Thyroid gland (tissue), 4 donors: ENCODE measurements around the gene HS6ST3. TPM values are rescaled to one million over a fixed set of nuclear protein-coding genes. Genes with fewer than 3 reads are reported as not detected.

Source experiments
- DNase-seq, 2 donors: peaks; one replicate each; pipeline ENCODE4 v3.0.0-alpha.2; 2019
- H3K27ac ChIP-seq, 3 donors: fragments of 200-600 bp; sonication (generic); 1 replicate in 2 of 3; 2 replicates in 1 of 3; pipeline ENCODE4 v1.5.1; 2016 to 2019; ENCODE audit warnings: mild to moderate bottlenecking in 1 of 3, moderate library complexity in 1 of 3
- H3K27me3 ChIP-seq: fragments of 200-600 bp; sonication (generic); one replicate; pipeline ENCODE4 v1.5.1; 2019
- H3K36me3 ChIP-seq, 2 donors: fragments of 200-600 bp; sonication (generic); one replicate each; pipeline ENCODE4 v1.5.1; 2016 to 2019
- H3K4me1 ChIP-seq, 2 donors: fragments of 200-600 bp; sonication (generic); one replicate each; pipeline ENCODE4 v1.5.1; 2017 to 2019
- H3K4me3 ChIP-seq, 3 donors: fragments of 200-600 bp; sonication (generic); replicated peaks in 1 of 3; 1 replicate in 2 of 3; 2 replicates in 1 of 3; pipeline ENCODE4 v1.5.1; 2016; ENCODE audit warnings: mild to moderate bottlenecking in 1 of 3
- H3K9me3 ChIP-seq: fragments of 200-600 bp; sonication (generic); one replicate; pipeline ENCODE4 v1.5.1; 2017
- POLR2A ChIP-seq, 2 donors: fragments of 450-650 bp; IDR thresholded peaks; one replicate each; pipeline ENCODE4 v1.6.1; 2017; ENCODE audit warnings: antibody characterized with exemption in 2 of 2, mild to moderate bottlenecking in 2 of 2, moderate library complexity in 1 of 2
- WGBS, 2 donors: methylation state at CpG; one replicate each; pipeline ENCODE4 v1.1.5; 2017; 5-methylcytosine and 5-hydroxymethylcytosine counted together
- intact Hi-C: fragments of 100-400 bp; cut with DNase I; formaldehyde crosslinking; loops from one replicate; pipeline ENCODE4 v1.15.1; 2023
- total RNA-seq, 4 donors: library from RNA; depleted of rRNA; stranded (reverse); fragments of >200 nt; gene quantifications; one replicate each; pipeline ENCODE4 v1.2.3, GENCODE V29; 2016
- TF ChIP-seq, protein P1 (sequence below), 6 experiments: fragments of 200-600 bp in 3 of 6; fragments of 450-650 bp in 3 of 6; sonication (generic) in 3 of 6; IDR thresholded peaks; one replicate each; pipeline ENCODE4 v1.5.1; 2016 to 2019; ENCODE audit warnings: antibody characterized with exemption in 6 of 6, mild to moderate bottlenecking in 2 of 6, inconsistent platforms in 1 of 6, moderate library complexity in 1 of 6

Gene HS6ST3
- total RNA-seq, 4 donors from 2014 or later: 2.0 to 5.8 (median 5.0) TPM

DNA sequence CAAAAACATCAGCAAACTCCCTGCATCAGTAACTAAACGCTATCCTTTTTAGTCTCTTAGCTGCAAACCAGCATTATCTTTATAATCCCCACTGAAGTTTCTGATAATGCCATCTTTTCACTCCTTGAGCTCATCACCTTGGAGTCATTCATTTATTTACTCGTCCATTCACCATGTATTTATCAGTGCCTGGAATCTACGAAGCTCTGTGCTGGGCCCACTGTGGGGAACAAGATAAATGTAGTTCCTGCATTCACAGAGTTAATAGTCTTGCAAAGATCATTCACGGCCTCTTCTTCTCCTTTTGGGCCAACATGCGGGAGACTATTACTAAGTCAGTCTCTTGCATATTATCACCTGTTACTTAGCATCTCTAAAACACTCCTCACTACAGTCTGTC, 89.4 kb downstream of the HS6ST3 start:
- no peak overlapping the region for H3K4me3 ChIP-seq
- H3K36me3 ChIP-seq: no peaks in the 10 kb centered on the region
- H3K4me1 ChIP-seq: no peaks in the 10 kb centered on the region
- no peak overlapping the region for H3K27ac ChIP-seq
- intact Hi-C loops: no loop called here
- TF ChIP-seq POLR2A (IDR thresholded peaks at IDR 0.05): no peak
- DNase-seq: no peak
- WGBS, 2 donors: 90% methylated on average over 5 of the region's 5 CpGs
- H3K9me3 ChIP-seq: no peaks in the 10 kb centered on the region
- H3K27me3 ChIP-seq: no peaks in the 10 kb centered on the region

GRCh38 chr13:96181911-96182310, 92.0 kb downstream of the HS6ST3 start:
- H3K4me1 ChIP-seq: no peaks in the 10 kb centered on the region
- H3K9me3 ChIP-seq: no peaks in the 10 kb centered on the region
- H3K27me3 ChIP-seq: no peaks in the 10 kb centered on the region
- H3K4me3 ChIP-seq: no peak overlapping the region
- no peak for DNase-seq
- H3K27ac ChIP-seq: no peak overlapping the region
- TF ChIP-seq POLR2A (IDR thresholded peaks at IDR 0.05): no peak
- TF ChIP-seq, protein P1, sequence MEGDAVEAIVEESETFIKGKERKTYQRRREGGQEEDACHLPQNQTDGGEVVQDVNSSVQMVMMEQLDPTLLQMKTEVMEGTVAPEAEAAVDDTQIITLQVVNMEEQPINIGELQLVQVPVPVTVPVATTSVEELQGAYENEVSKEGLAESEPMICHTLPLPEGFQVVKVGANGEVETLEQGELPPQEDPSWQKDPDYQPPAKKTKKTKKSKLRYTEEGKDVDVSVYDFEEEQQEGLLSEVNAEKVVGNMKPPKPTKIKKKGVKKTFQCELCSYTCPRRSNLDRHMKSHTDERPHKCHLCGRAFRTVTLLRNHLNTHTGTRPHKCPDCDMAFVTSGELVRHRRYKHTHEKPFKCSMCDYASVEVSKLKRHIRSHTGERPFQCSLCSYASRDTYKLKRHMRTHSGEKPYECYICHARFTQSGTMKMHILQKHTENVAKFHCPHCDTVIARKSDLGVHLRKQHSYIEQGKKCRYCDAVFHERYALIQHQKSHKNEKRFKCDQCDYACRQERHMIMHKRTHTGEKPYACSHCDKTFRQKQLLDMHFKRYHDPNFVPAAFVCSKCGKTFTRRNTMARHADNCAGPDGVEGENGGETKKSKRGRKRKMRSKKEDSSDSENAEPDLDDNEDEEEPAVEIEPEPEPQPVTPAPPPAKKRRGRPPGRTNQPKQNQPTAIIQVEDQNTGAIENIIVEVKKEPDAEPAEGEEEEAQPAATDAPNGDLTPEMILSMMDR (IDR thresholded peaks at IDR 0.05): no peak
- no peaks in the 10 kb centered on the region for H3K36me3 ChIP-seq
- intact Hi-C loops: no loop called here
- WGBS, 2 donors: 80 to 84% methylated on average over 5 of the region's 5 CpGs

GRCh38 chr13:96185818-96186217, 95.9 kb downstream of the HS6ST3 start:
- Histone ChIP-seq H3K27me3 (no peaks in the 10 kb centered on the region), H3K36me3 (no peaks in the 10 kb centered on the region), H3K4me1 (no peaks in the 10 kb centered on the region), H3K4me3 (no peak overlapping the region), H3K27ac (no peak overlapping the region), H3K9me3 (no peaks in the 10 kb centered on the region)
- intact Hi-C loops: no loop called here
- TF ChIP-seq, protein P1 (IDR thresholded peaks at IDR 0.05): no peak
- no peak for TF ChIP-seq POLR2A (IDR thresholded peaks at IDR 0.05)
- WGBS, 2 donors: 81 to 83% methylated on average over 6 of the region's 6 CpGs
- no peak for DNase-seq

- Histone ChIP-seq H3K9me3 (no peaks in the 10 kb centered on the region), H3K4me1 (no peaks in the 10 kb centered on the region), H3K4me3 (no peak overlapping the region), H3K27me3 (no peaks in the 10 kb centered on the region), H3K36me3 (no peaks in the 10 kb centered on the region), H3K27ac (no peak overlapping the region)
- intact Hi-C loops: no loop called here
- no peak for DNase-seq
- 25 to 27% methylated on average over 3 of the region's 3 CpGs for WGBS, 2 donors
- TF ChIP-seq, protein P1 (IDR thresholded peaks at IDR 0.05): no peak
- TF ChIP-seq POLR2A (IDR thresholded peaks at IDR 0.05): no peak
Measured at GRCh38 chr13:96191367-96191766, 101.5 kb downstream of the HS6ST3 start.

DNA sequence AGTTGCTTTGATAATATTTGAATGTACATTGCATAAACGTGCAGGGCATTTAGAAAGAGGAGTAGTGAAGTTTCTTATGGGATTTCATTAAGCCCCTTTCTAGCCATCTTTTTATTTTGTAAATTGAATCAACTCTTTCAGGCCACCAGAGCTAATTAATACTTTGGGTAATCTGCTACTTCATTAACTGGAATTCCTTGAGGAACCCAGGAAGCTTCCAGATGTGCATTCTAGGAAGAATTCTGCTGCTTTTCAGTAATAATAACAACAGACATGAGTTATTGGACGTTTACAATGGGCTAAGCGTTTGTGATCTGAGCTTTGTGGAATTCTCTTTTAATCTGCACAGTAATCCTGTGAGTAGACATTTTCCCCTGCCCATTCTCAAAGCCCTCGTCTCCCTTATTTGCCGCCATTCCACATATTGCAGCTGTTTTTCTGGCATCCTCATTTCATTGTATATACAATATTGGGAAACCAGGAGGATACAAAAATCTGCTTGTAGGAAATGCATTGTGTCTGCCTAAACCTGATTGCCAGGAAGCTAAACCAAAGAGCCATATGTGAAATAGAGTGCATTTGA, 103.9 kb downstream of the HS6ST3 start:
- Histone ChIP-seq H3K4me3 (no peak overlapping the region), H3K27ac (no peak overlapping the region), H3K27me3 (no peaks in the 10 kb centered on the region), H3K9me3 (no peaks in the 10 kb centered on the region), H3K4me1 (no peaks in the 10 kb centered on the region), H3K36me3 (no peaks in the 10 kb centered on the region)
- WGBS, 2 donors: 69 to 78% methylated on average over 5 of the region's 5 CpGs
- DNase-seq: no peak
- TF ChIP-seq, protein P1 (IDR thresholded peaks at IDR 0.05): no peak
- no peak for TF ChIP-seq POLR2A (IDR thresholded peaks at IDR 0.05)
- intact Hi-C loops: no loop called here
